K562 (cell line): Measurements from ENCODE around the gene NFE2. TPM values are rescaled to one million over a fixed set of nuclear protein-coding genes. Genes with fewer than 3 reads are reported as not detected.
A peak's percentile ranks its signal among the peaks of the same experiment; 100 is the strongest.

ENCODE experiments used
- ATAC-seq: fragments of 200-7000 bp; cut with Tn5 transposase; 3 replicates; pipeline ENCODE4 v1.9.1; 2020; ENCODE audit warnings: moderate library complexity
- BruUV-seq: library from RNA; stranded (reverse); fragments of 400-500 nt; replicated peaks from 2 replicates; lab custom pipeline; 2021; lab: Mats Ljungman, UMichigan
- CTCF ChIA-PET: fragments of 300-600 bp; formaldehyde crosslinking; extraction: SDS; loops from one replicate; lab custom pipeline; 2021; ENCODE audit warnings: low intra/inter-chr PET ratio; lab: Yijun Ruan, JAX
- POLR2A ChIA-PET: fragments of 300-600, 350-650 bp; sonication (Branson Sonifier 250); formaldehyde crosslinking; extraction: SDS; loops from one replicate; lab custom pipeline; 2021; ENCODE audit warnings: antibody characterized with exemption, inconsistent platforms; lab: Yijun Ruan, JAX
- DNase-seq, 4 experiments: peaks; one replicate each; pipeline versions ENCODE4 v3.0.0 to v3.0.0-alpha.2; 2011 to 2018; ENCODE audit warnings: low spot score in 3 of 4, mixed read lengths in 3 of 4; ENCODE audit errors: extremely low read depth in 1 of 4
- FAIRE-seq: peaks from 2 replicates; lab custom pipeline; 2011; peaks lifted over from hg19 to GRCh38; lab: Jason Lieb, UNC
- H2AFZ ChIP-seq: 2 replicates; pipeline ENCODE4 v1.6.0; 2011; ENCODE audit warnings: low read depth, low read length, control low read depth, inconsistent platforms
- H3K27ac ChIP-seq: fragments of 200-600 bp; 3 replicates; pipeline ENCODE4 v1.8.0; 2011; ENCODE audit warnings: low read depth, mild to moderate bottlenecking, control low read depth, inconsistent platforms, low read length, moderate library complexity, mixed read lengths; ENCODE audit errors: extremely low read depth
- H3K27me3 ChIP-seq, 2 experiments: fragments of 300-600 bp in 1 of 2; 2 replicates in 1 of 2; 3 replicates in 1 of 2; pipeline versions ENCODE4 v1.6.0 to v1.8.0; 2011; ENCODE audit warnings: inconsistent platforms in 2 of 2, low read length in 2 of 2, mild to moderate bottlenecking in 1 of 2, mixed read lengths in 1 of 2, moderate library complexity in 1 of 2; ENCODE audit not compliant: control insufficient read depth in 2 of 2, insufficient read depth in 2 of 2
- H3K36me3 ChIP-seq: fragments of 300-600 bp; 3 replicates; pipeline ENCODE4 v1.8.0; 2011; ENCODE audit warnings: mild to moderate bottlenecking, low read length, inconsistent platforms; ENCODE audit not compliant: control insufficient read depth, insufficient read depth
- H3K4me1 ChIP-seq, 2 experiments: fragments of 200-600 bp in 1 of 2; replicated peaks in 1 of 2; 2 replicates in 1 of 2; 3 replicates in 1 of 2; pipeline versions ENCODE4 v1.5.1 to v1.8.0; 2011; ENCODE audit warnings: inconsistent platforms in 2 of 2, low read length in 2 of 2, mild to moderate bottlenecking in 1 of 2, mixed read lengths in 1 of 2, moderate library complexity in 1 of 2; ENCODE audit not compliant: control insufficient read depth in 2 of 2, insufficient read depth in 2 of 2
- H3K4me2 ChIP-seq: 2 replicates; pipeline ENCODE4 v1.6.1; 2011; ENCODE audit warnings: low read length, control low read depth, inconsistent platforms, mixed read lengths; ENCODE audit not compliant: insufficient read depth
- H3K4me3 ChIP-seq: fragments of 200-600 bp; sonication (generic), shearing (Covaris generic); 2 replicates; pipeline ENCODE4 v1.5.1; 2016; ENCODE audit warnings: control low read depth, inconsistent platforms
- H3K79me2 ChIP-seq: fragments of 200-600 bp; 3 replicates; pipeline ENCODE4 v1.8.0; 2011; ENCODE audit warnings: low read length, inconsistent platforms; ENCODE audit not compliant: control insufficient read depth, insufficient read depth
- H3K9ac ChIP-seq, 2 experiments: 2 replicates each; pipeline versions ENCODE4 v1.6.0 to v1.6.1; 2011; ENCODE audit warnings: low read depth in 2 of 2, low read length in 2 of 2, control low read depth in 1 of 2, inconsistent platforms in 1 of 2, mild to moderate bottlenecking in 1 of 2, mixed read lengths in 1 of 2; ENCODE audit not compliant: insufficient read depth in 1 of 2
- H3K9me1 ChIP-seq: one replicate; pipeline ENCODE4 v1.6.0; 2011; ENCODE audit warnings: inconsistent platforms, mild to moderate bottlenecking, low read length, moderate library complexity; ENCODE audit not compliant: control insufficient read depth, insufficient read depth
- H3K9me3 ChIP-seq: replicated peaks from 2 replicates; pipeline ENCODE4 v1.5.1; 2011; ENCODE audit warnings: low read depth, low read length, inconsistent platforms; ENCODE audit not compliant: control insufficient read depth, insufficient read depth
- H4K20me1 ChIP-seq: replicated peaks from 2 replicates; pipeline ENCODE4 v1.6.1; 2011; ENCODE audit warnings: low read length, inconsistent platforms, mixed read lengths; ENCODE audit not compliant: control insufficient read depth, insufficient read depth
- CBX5 ChIP-seq: IDR thresholded peaks from 2 replicates; pipeline ENCODE4 v1.6.1; 2014; ENCODE audit warnings: low read depth, borderline replicate concordance
- CREB3L1 ChIP-seq: fragments of 450-650 bp; IDR thresholded peaks from 2 replicates; pipeline ENCODE4 v1.6.1; 2014; ENCODE audit warnings: low read depth, mild to moderate bottlenecking, moderate library complexity, borderline replicate concordance
- DIDO1 ChIP-seq: fragments of 450-650 bp; IDR thresholded peaks from 2 replicates; pipeline ENCODE4 v1.6.1; 2016; ENCODE audit warnings: low read depth, missing biosample characterization, missing genetic modification characterization
- FOXP1 ChIP-seq: sonication (generic); formaldehyde crosslinking; IDR thresholded peaks from 2 replicates; pipeline ENCODE4 v1.8.0; 2022; ENCODE audit warnings: mild to moderate bottlenecking, missing genetic modification reagents
- MNT ChIP-seq, 2 experiments: fragments of 450-650 bp; conservative IDR thresholded peaks; 2 replicates each; pipeline ENCODE4 v1.6.1; 2017; ENCODE audit warnings: mild to moderate bottlenecking in 2 of 2, moderate library complexity in 2 of 2
- NBN ChIP-seq: fragments of 450-650 bp; IDR thresholded peaks from 2 replicates; pipeline ENCODE4 v1.6.1; 2016; ENCODE audit warnings: low read depth, mild to moderate bottlenecking
- POLR2AphosphoS5 ChIP-seq: IDR thresholded peaks from 2 replicates; pipeline ENCODE4 v1.6.1; 2011; ENCODE audit warnings: mild to moderate bottlenecking, low read depth, low read length, moderate library complexity; ENCODE audit not compliant: control insufficient read depth, insufficient read depth
- PTBP1 ChIP-seq: fragments of 200-400 bp; formaldehyde crosslinking; IDR thresholded peaks from 2 replicates; pipeline ENCODE4 v1.6.1; 2017; ENCODE audit warnings: low read depth, low read length
- RBBP5 ChIP-seq: fragments of 200-600 bp; sonication (generic); IDR thresholded peaks from 2 replicates; pipeline ENCODE4 v1.6.1; 2012; ENCODE audit warnings: borderline replicate concordance, mild to moderate bottlenecking, low read length, control low read depth, inconsistent platforms; ENCODE audit not compliant: insufficient read depth, poor library complexity, severe bottlenecking
- RFX7 ChIP-seq: fragments of 250-450 bp; sonication (Bioruptor Pico); IDR thresholded peaks from 2 replicates; pipeline ENCODE4 v1.5.1; 2021; ENCODE audit warnings: mild to moderate bottlenecking
- RUNX1 ChIP-seq: sonication (generic); IDR thresholded peaks from 2 replicates; pipeline ENCODE4 v1.6.1; 2016; ENCODE audit warnings: antibody characterized with exemption, low read depth
- TEAD1 ChIP-seq, 2 experiments: fragments of 450-650 bp in 1 of 2; sonication (generic) in 1 of 2; formaldehyde crosslinking; IDR thresholded peaks; 2 replicates each; pipeline versions ENCODE4 v1.4.0 to v1.8.0; 2020 to 2022; ENCODE audit warnings: mild to moderate bottlenecking in 2 of 2, missing genetic modification reagents in 1 of 2
- ZBTB2 ChIP-seq: fragments of 450-650 bp; IDR thresholded peaks from 2 replicates; pipeline ENCODE4 v1.6.1; 2016; ENCODE audit warnings: antibody characterized with exemption
- ZBTB9 ChIP-seq: fragments of 450-650 bp; formaldehyde crosslinking; IDR thresholded peaks from 2 replicates; pipeline ENCODE4 v1.4.0; 2020; ENCODE audit warnings: mild to moderate bottlenecking, moderate library complexity
- ZKSCAN8 ChIP-seq: fragments of 200-800 bp; sonication (Bioruptor generic); IDR thresholded peaks from 2 replicates; pipeline ENCODE4 v1.6.1; 2016; ENCODE audit warnings: missing genetic modification characterization, missing compliant biosample characterization
- ZNF197 ChIP-seq: fragments of 200-800 bp; sonication (Bioruptor generic); IDR thresholded peaks from 2 replicates; pipeline ENCODE4 v1.6.1; 2016; ENCODE audit warnings: low read depth, missing genetic modification characterization, missing compliant biosample characterization
- WGBS: fragments of 100-300 bp; shearing (Covaris generic); methylation state at CpG from one replicate; pipeline ENCODE4 v1.1.6; 2016; ENCODE audit warnings: low coverage, mixed read lengths; ENCODE audit not compliant: insufficient coverage; ENCODE audit errors: missing lambda C conversion rate; 5-methylcytosine and 5-hydroxymethylcytosine counted together
- in situ Hi-C: fragments of 300-500 bp; cut with MboI; formaldehyde crosslinking; loops from 4 replicates; pipeline ENCODE4 v1.15.0; 2018; ENCODE audit warnings: inconsistent platforms, mixed read lengths
- intact Hi-C: fragments of 100-400 bp; cut with micrococcal nuclease; formaldehyde crosslinking; loops from 2 replicates; pipeline ENCODE4 v1.14.2; 2022
- polyA plus RNA-seq, 8 experiments: library from polyadenylated mRNA; depleted of rRNA in 4 of 8; stranded (reverse) in 5 of 8; unstranded in 3 of 8; fragments of >200 nt; fragmentation: Nextera tagmentation in 2 of 8; fragmentation: Illumina TruSeq in 1 of 8; extraction: Ambion mirVana in 2 of 8; extraction: Trizol in 1 of 8; gene quantifications; 2 replicates each; pipeline versions ENCODE4 v1.2.1 to v1.2.3, GENCODE V29; 2011 to 2014; ENCODE audit warnings: inconsistent platforms in 1 of 8, missing spikeins in 1 of 8
- total RNA-seq, 7 experiments: library from RNA; depleted of rRNA in 6 of 7; stranded (reverse); fragments of >200 nt in 6 of 7; fragmentation: Illumina TruSeq in 2 of 7; extraction: Trizol in 2 of 7; gene quantifications; 2 replicates each; pipeline versions ENCODE4 v1.2.1 to v1.2.3, GENCODE V29; 2011 to 2021; ENCODE audit warnings: low replicate concordance in 1 of 7

The NFE2 gene
- total and polyA plus RNA-seq, 9 of the 15 experiments (the other 6 are each of a cell fraction or from before 2014, with no cell fraction given): 12.3 to 282 (median 208) TPM

- peaks cover 34 to 39% of the 10 kb centered on the region in 2 experiments for H3K4me1 ChIP-seq
- peak overlapping the region; percentile 82 for H3K27ac ChIP-seq
- H3K27me3 ChIP-seq: no peaks in the 10 kb centered on the region
- in situ Hi-C loops: no loop called here
- H3K9me3 ChIP-seq: no peaks in the 10 kb centered on the region
- FAIRE-seq (peak; percentile 94), ATAC-seq (peak; percentile 77), DNase-seq (peak; percentile 93 to 99 (median 95))
- no peaks in the 10 kb centered on the region for H4K20me1 ChIP-seq
- peaks cover 10% of the 10 kb centered on the region; the same call in 2 of the 3 replicates for H3K36me3 ChIP-seq
- H3K79me2 ChIP-seq: peaks cover 68% of the 10 kb centered on the region
- BruUV-seq: no TSS peak
- ChIA-PET CTCF (no interaction called here), POLR2A (interaction anchor here (0.5 to 1.4 kb wide), 6 partner anchors 11 to 116 kb away, joined by 5 to 9 read pairs (median 6); partner anchors contain the start of genes CBX5, COPZ1 and HNRNPA1)
- WGBS: under 1% methylated on average over 12 of the region's 12 CpGs
- no peak overlapping the region for H2AFZ ChIP-seq
- peak overlapping the region; percentile 90 for H3K4me2 ChIP-seq
- H3K9ac ChIP-seq: peak overlapping the region; percentile 61 to 73
- intact Hi-C loops: no loop called here
- H3K4me3 ChIP-seq: peak overlapping the region; percentile 19
- H3K9me1 ChIP-seq: no peaks in the 10 kb centered on the region
- peak; percentile 78 to 82 for TF ChIP-seq TEAD1 (CRISPR knock-in tag; IDR thresholded peaks at IDR 0.05)
- peak; percentile 97 for TF ChIP-seq RUNX1
- peak; percentile 93 for TF ChIP-seq NBN
- no peak for TF ChIP-seq MNT (conservative IDR thresholded peaks at IDR 0.05)
- TF ChIP-seq POLR2AphosphoS5: peak; percentile 98
- TF ChIP-seq FOXP1 (CRISPR knock-in tag): peak; percentile 93
- peak; percentile 20; the same call in 1 of the 2 replicates for TF ChIP-seq CREB3L1
- peak; percentile 92 for TF ChIP-seq ZBTB9 (CRISPR knock-in tag)
- TF ChIP-seq ZKSCAN8 (CRISPR knock-in tag): peak; percentile 80; the same call in 1 of the 2 replicates
- TF ChIP-seq ZBTB2: peak; percentile 93
- peak; percentile 76; the same call in 1 of the 2 replicates for TF ChIP-seq PTBP1
- peak; percentile 87 for TF ChIP-seq ZNF197 (CRISPR knock-in tag)
- no peak for TF ChIP-seq RFX7 (CRISPR knock-in tag)
- peak; percentile 67 for TF ChIP-seq RBBP5
- peak; percentile 62 for TF ChIP-seq CBX5
- TF ChIP-seq DIDO1: no peak
Measured at GRCh38 chr12:54304187-54304810, 3.5 kb upstream of the NFE2 start.
